C4-2B (cell line): ENCODE measurements around the gene CYP27C1.

Experiments
- ZFX ChIP-seq: fragments of 450-650 bp; IDR thresholded peaks from 2 replicates; pipeline ENCODE4 v1.6.1; 2017
- TF ChIP-seq, protein P1 (sequence below): fragments of 450-650 bp; conservative IDR thresholded peaks from 2 replicates; pipeline ENCODE4 v1.5.1; 2017; ENCODE audit warnings: mild to moderate bottlenecking

DNA sequence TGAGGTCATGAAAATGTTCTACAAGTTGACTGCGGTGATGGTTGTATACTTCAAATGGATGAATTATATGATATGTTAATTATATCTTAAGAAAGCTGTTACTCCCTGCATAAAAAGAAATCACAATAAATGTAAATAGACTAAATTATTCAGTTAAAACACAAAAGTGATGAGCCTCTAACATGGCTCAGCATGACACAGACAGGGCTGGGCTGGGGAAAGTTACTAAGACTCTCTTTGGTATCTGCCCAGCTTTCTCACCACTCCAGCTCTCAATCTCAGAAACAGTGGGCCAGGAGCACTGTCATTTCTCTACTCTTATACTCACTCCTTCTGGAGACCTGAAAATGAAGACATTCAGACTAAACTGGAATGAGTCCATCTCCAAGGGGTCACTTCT lies 3.5 kb downstream of the CYP27C1 start:
- TF ChIP-seq, protein P1, sequence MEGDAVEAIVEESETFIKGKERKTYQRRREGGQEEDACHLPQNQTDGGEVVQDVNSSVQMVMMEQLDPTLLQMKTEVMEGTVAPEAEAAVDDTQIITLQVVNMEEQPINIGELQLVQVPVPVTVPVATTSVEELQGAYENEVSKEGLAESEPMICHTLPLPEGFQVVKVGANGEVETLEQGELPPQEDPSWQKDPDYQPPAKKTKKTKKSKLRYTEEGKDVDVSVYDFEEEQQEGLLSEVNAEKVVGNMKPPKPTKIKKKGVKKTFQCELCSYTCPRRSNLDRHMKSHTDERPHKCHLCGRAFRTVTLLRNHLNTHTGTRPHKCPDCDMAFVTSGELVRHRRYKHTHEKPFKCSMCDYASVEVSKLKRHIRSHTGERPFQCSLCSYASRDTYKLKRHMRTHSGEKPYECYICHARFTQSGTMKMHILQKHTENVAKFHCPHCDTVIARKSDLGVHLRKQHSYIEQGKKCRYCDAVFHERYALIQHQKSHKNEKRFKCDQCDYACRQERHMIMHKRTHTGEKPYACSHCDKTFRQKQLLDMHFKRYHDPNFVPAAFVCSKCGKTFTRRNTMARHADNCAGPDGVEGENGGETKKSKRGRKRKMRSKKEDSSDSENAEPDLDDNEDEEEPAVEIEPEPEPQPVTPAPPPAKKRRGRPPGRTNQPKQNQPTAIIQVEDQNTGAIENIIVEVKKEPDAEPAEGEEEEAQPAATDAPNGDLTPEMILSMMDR, result no peak
- no peak for TF ChIP-seq ZFX
